Measurements from ENCODE around the gene TFF1. TPM values are rescaled to one million over a fixed set of nuclear protein-coding genes. Genes with fewer than 3 reads are reported as not detected.

The TFF1 gene
- total RNA-seq, 4 donors from 2014 or later, result not detected

DNA sequence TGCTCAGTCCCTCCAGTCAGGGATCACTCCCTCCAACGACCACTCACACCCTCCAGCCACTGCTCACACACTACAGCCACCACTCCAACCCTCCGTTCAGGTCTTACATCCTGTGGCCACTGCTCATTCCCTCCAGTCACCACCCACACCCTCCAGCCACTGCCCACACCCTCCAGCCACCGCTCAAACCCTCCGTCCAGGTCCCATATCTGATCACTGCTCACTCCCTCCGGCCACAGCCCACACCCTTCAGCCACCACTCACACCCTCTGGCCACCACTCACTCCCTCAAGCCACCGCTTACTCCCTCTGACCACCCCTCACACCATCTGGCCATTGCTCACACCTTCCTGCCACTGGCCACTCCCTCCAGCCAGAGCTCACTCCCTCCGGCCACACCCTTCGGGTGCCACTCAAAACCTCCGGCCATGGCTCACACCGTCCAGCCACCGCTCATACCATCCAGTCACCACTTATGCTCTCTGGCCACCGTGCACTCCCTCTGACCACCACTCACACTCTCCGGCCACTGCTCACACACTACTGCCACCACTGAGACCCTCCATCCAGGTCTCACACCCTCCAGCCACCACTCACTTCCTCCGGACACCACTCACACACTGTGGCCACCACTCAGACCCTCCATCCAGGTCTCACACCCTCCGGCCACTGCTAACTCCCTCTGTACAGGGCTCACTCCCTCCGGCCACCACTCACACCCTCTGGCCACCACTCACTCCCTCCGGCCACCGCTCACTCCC is 4.7 kb upstream of the TFF1 start:
- no peak for DNase-seq (ENCODE audit: low spot score)
- TF ChIP-seq, protein P1, sequence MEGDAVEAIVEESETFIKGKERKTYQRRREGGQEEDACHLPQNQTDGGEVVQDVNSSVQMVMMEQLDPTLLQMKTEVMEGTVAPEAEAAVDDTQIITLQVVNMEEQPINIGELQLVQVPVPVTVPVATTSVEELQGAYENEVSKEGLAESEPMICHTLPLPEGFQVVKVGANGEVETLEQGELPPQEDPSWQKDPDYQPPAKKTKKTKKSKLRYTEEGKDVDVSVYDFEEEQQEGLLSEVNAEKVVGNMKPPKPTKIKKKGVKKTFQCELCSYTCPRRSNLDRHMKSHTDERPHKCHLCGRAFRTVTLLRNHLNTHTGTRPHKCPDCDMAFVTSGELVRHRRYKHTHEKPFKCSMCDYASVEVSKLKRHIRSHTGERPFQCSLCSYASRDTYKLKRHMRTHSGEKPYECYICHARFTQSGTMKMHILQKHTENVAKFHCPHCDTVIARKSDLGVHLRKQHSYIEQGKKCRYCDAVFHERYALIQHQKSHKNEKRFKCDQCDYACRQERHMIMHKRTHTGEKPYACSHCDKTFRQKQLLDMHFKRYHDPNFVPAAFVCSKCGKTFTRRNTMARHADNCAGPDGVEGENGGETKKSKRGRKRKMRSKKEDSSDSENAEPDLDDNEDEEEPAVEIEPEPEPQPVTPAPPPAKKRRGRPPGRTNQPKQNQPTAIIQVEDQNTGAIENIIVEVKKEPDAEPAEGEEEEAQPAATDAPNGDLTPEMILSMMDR (IDR thresholded peaks at IDR 0.05), result no peak
- ATAC-seq (ENCODE audit: low FRiP score), result no peak

DNA sequence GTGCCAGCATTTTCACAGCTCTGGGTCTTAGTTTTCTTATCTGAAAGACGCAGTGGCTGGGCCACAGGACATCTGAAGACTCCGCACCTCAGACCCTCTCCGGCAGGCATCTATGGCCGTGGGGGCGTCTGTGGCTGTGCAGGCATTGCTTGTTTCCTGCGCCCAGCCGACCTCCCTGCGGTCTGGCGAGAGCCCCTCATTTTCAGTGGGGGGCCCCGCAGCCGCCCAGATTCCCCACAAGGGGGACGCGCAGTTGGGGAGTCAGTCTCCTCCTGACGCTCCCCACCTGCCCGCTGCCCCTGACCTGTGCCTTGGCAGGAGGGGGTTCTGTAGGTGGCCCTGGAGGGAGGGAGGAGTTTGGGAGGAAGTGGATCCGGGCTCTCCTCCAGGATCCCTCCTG is 3.5 kb upstream of the TFF1 start:
- TF ChIP-seq, protein P1 (IDR thresholded peaks at IDR 0.05), result no peak
- DNase-seq (ENCODE audit: low spot score) (no peak), ATAC-seq (ENCODE audit: low FRiP score) (no peak)

- TF ChIP-seq, protein P1 (IDR thresholded peaks at IDR 0.05), result no peak
- ATAC-seq (ENCODE audit: low FRiP score), result no peak
- DNase-seq (ENCODE audit: low spot score), result no peak
Observed at GRCh38 chr21:42367367-42368165, 1.2 kb upstream of the TFF1 start.

- no peak for ATAC-seq (ENCODE audit: low FRiP score)
- TF ChIP-seq, protein P1 (IDR thresholded peaks at IDR 0.05), result no peak
- no peak for DNase-seq (ENCODE audit: low spot score)
Observed at GRCh38 chr21:42365770-42366169, 565 bp downstream of the TFF1 start.

- TF ChIP-seq, protein P1 (IDR thresholded peaks at IDR 0.05), result no peak
- no peak for ATAC-seq (ENCODE audit: low FRiP score)
- no peak for DNase-seq (ENCODE audit: low spot score)
Observed at GRCh38 chr21:42364304-42364865, 1.9 kb downstream of the TFF1 start.

DNA sequence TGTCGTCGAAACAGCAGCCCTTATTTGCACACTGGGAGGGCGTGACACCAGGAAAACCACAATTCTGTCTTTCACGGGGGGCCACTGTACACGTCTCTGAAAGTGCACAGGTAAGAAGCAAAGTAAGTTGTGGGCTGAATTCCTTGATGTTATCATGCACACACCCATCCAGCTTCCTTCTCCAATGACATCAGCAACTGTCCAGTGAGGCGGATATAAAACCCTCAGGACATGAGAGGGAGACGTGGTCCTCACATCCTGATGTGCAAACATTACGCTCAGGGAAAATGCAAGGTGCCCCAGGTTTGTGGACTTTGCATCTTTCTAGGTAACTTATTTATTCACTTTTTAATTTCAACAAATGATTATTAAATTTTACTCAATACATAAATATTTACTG is 3.0 kb downstream of the TFF1 start:
- TF ChIP-seq, protein P1 (IDR thresholded peaks at IDR 0.05), result no peak
- ATAC-seq (ENCODE audit: low FRiP score) (no peak), DNase-seq (ENCODE audit: low spot score) (no peak)
